ENCODE results near the gene ADAP2. TPM values are rescaled to one million over a fixed set of nuclear protein-coding genes. Genes with fewer than 3 reads are reported as not detected.

The ADAP2 gene
- total and polyA plus RNA-seq, 7 experiments from 2014 or later, result 2.6 to 18.9 (median 4.9) TPM; not detected in 2

DNA sequence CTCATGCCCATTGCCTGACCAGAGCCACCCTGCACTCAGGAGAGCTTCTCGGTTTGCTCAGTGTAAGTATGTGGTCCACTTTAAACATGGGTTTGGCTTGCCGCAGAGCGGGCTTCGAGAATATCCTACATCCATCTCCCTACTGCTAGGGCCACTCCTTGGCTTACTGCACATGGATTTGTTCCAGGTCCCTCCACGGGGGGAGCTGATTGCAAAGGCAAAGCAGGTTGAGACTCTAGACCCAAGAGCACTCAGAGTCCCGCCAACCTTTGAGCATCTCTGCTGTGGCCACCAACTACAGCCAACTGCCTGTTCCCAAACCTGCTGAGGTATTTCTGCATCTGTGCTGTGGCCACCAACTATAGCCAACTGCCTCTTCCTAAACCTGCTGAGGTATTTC lies 75.5 kb downstream of the ADAP2 start:
- Histone ChIP-seq H3K9me3 (ENCODE audit: control insufficient read depth in 2 of 3, low read length in 3 of 3) (no peaks in the 10 kb centered on the region), H3K4me1 (ENCODE audit: control insufficient read depth in 2 of 2, insufficient read depth in 2 of 2, low read length in 2 of 2) (no peaks in the 10 kb centered on the region), H3K27me3 (ENCODE audit: control insufficient read depth in 2 of 2, insufficient read depth in 2 of 2, low read length in 2 of 2) (no peaks in the 10 kb centered on the region), H3K36me3 (ENCODE audit: control insufficient read depth in 2 of 3, insufficient read depth in 3 of 3, low read length in 3 of 3) (peaks cover 0 to 7% (median 6%) of the 10 kb centered on the region in 3 experiments), H3K4me3 (ENCODE audit: low read length) (no peak overlapping the region), H3K27ac (ENCODE audit: low read depth, low read length) (no peak overlapping the region)
- ChIA-PET CTCF (no interaction called here), POLR2A (interaction anchor here (1.6 kb wide), 1 partner anchor 11 kb away, joined by 4 read pairs; no protein-coding TSS in a partner anchor)
- ATAC-seq (no peak), DNase-seq (no peak)
- intact Hi-C loops (cut with micrococcal nuclease), result no loop called here
- Mint-ChIP-seq H3K4me1 (peaks cover 0 to 2% (median 0%) of the 10 kb centered on the region in 7 donors), H3K9me3 (no peaks in the 10 kb centered on the region), H3K27ac (no peak overlapping the region), H3K27me3 (no peaks in the 10 kb centered on the region), H3K36me3 (peaks cover 0 to 23% (median 8%) of the 10 kb centered on the region in 5 donors), H3K4me3 (no peak overlapping the region)

DNA sequence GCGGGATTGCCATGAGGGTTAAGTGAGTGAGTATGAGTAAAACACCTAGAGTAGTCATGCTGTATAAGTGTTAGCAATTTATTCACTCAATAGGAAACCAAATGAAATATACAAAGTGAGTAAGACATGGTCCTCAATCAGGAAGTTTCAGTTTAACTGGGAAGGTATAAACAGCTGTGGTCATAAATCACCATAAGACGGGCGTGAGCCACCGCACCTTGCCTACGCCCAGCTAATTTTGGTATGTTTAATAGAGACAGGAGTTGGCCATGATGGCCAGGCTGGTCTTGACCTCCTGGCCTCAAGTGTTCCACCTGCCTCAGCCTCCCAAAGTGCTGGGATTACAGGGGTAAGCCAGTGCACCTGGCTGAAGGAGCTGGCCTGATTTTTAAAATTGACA lies 76.1 kb downstream of the ADAP2 start:
- Mint-ChIP-seq H3K9me3 (no peaks in the 10 kb centered on the region), H3K4me1 (peaks cover 0 to 2% (median 0%) of the 10 kb centered on the region in 7 donors), H3K27me3 (no peaks in the 10 kb centered on the region), H3K4me3 (no peak overlapping the region), H3K27ac (no peak overlapping the region), H3K36me3 (peaks cover 0 to 23% (median 8%) of the 10 kb centered on the region in 5 donors)
- no peaks in the 10 kb centered on the region for H3K4me1 ChIP-seq (ENCODE audit: control insufficient read depth in 2 of 2, insufficient read depth in 2 of 2, low read length in 2 of 2)
- H3K27ac ChIP-seq (ENCODE audit: low read depth, low read length), result no peak overlapping the region
- no peak for ATAC-seq
- no peaks in the 10 kb centered on the region for H3K9me3 ChIP-seq (ENCODE audit: control insufficient read depth in 2 of 3, low read length in 3 of 3)
- POLR2A ChIA-PET, result interaction anchor here (1.6 kb wide), 1 partner anchor 11 kb away, joined by 4 read pairs; no protein-coding TSS in a partner anchor
- H3K36me3 ChIP-seq (ENCODE audit: control insufficient read depth in 2 of 3, insufficient read depth in 3 of 3, low read length in 3 of 3), result peaks cover 0 to 7% (median 6%) of the 10 kb centered on the region in 3 experiments
- CTCF ChIA-PET, result no interaction called here
- no peaks in the 10 kb centered on the region for H3K27me3 ChIP-seq (ENCODE audit: control insufficient read depth in 2 of 2, insufficient read depth in 2 of 2, low read length in 2 of 2)
- intact Hi-C loops (cut with micrococcal nuclease), result no loop called here
- no peak overlapping the region for H3K4me3 ChIP-seq (ENCODE audit: low read length)
- no peak for DNase-seq

- Mint-ChIP-seq H3K4me3 (no peak overlapping the region), H3K27ac (no peak overlapping the region), H3K27me3 (no peaks in the 10 kb centered on the region), H3K4me1 (peaks cover 0 to 4% (median 0%) of the 10 kb centered on the region in 7 donors), H3K9me3 (peaks cover 0 to 3% (median 0%) of the 10 kb centered on the region in 11 donors), H3K36me3 (peaks cover 5 to 19% (median 11%) of the 10 kb centered on the region in 5 donors)
- no peak for ATAC-seq
- DNase-seq, result no peak
- CTCF ChIA-PET, result no interaction called here
- intact Hi-C loops (cut with micrococcal nuclease), result no loop called here
- Histone ChIP-seq H3K4me1 (ENCODE audit: control insufficient read depth in 2 of 2, insufficient read depth in 2 of 2, low read length in 2 of 2) (no peaks in the 10 kb centered on the region), H3K4me3 (ENCODE audit: low read length) (no peak overlapping the region), H3K27me3 (ENCODE audit: control insufficient read depth in 2 of 2, insufficient read depth in 2 of 2, low read length in 2 of 2) (no peaks in the 10 kb centered on the region), H3K9me3 (ENCODE audit: control insufficient read depth in 2 of 3, low read length in 3 of 3) (no peaks in the 10 kb centered on the region), H3K36me3 (ENCODE audit: control insufficient read depth in 2 of 3, insufficient read depth in 3 of 3, low read length in 3 of 3) (peaks cover 0 to 6% (median 3%) of the 10 kb centered on the region in 3 experiments), H3K27ac (ENCODE audit: low read depth, low read length) (no peak overlapping the region)
- POLR2A ChIA-PET, result interaction anchor here (0.7 kb wide), 1 partner anchor 77 kb away, joined by 4 read pairs; no protein-coding TSS in a partner anchor
These were observed 80.3 kb downstream of the ADAP2 start for GRCh38 chr17:31002047-31002446.

DNA sequence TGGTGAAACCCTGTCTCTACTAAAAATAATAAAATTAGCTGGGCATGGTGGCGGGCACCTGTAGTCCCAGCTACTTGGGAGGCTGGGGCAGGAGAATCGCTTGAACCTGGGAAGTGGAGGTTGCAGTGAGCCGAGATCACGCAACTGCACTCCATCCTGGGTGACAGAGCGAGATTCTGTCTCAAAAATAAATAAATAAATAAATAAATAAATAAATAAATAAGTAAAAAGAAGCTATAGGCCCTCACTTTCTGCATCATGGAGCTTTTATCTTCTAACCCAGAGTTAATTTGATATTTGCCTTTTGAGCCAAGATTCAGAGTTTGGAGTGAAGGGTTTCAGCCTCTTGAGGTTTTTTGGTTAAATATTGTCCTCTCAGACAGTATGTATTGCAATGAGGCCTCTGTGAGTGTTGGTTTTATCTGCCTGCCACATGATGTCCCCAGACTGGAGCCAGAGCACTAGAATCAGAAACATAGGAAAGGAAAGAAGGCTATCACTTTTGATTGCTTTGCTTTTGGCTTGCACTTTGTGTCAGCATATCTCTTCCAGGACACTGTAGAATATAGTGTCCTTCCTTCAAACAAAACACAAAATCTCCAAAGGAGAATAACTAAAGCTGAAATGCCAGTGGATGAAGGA lies 81.6 kb downstream of the ADAP2 start:
- no peak for ATAC-seq
- Mint-ChIP-seq H3K36me3 (peaks cover 0 to 14% (median 9%) of the 10 kb centered on the region in 5 donors), H3K4me1 (peaks cover 6 to 14% (median 9%) of the 10 kb centered on the region in 7 donors), H3K9me3 (peaks cover 0 to 3% (median 0%) of the 10 kb centered on the region in 11 donors), H3K4me3 (no peak overlapping the region), H3K27ac (no peak overlapping the region), H3K27me3 (peaks cover 0 to 9% (median 0%) of the 10 kb centered on the region in 5 donors)
- intact Hi-C loops (cut with micrococcal nuclease), result no loop called here
- ChIA-PET POLR2A (no interaction called here), CTCF (no interaction called here)
- Histone ChIP-seq H3K4me3 (ENCODE audit: low read length) (no peak overlapping the region), H3K4me1 (ENCODE audit: control insufficient read depth in 2 of 2, insufficient read depth in 2 of 2, low read length in 2 of 2) (peaks cover 0 to 8% of the 10 kb centered on the region in 2 donors), H3K9me3 (ENCODE audit: control insufficient read depth in 2 of 3, low read length in 3 of 3) (no peaks in the 10 kb centered on the region), H3K27me3 (ENCODE audit: control insufficient read depth in 2 of 2, insufficient read depth in 2 of 2, low read length in 2 of 2) (no peaks in the 10 kb centered on the region), H3K27ac (ENCODE audit: low read depth, low read length) (no peak overlapping the region), H3K36me3 (ENCODE audit: control insufficient read depth in 2 of 3, insufficient read depth in 3 of 3, low read length in 3 of 3) (peaks cover 0 to 3% (median 0%) of the 10 kb centered on the region in 3 experiments)
- no peak for DNase-seq

- Mint-ChIP-seq H3K4me3 (no peak overlapping the region), H3K27ac (no peak overlapping the region), H3K9me3 (peaks cover 0 to 3% (median 0%) of the 10 kb centered on the region in 11 donors), H3K27me3 (peaks cover 0 to 13% (median 0%) of the 10 kb centered on the region in 5 donors), H3K4me1 (peaks cover 6 to 20% (median 10%) of the 10 kb centered on the region in 7 donors), H3K36me3 (peaks cover 0 to 11% (median 9%) of the 10 kb centered on the region in 5 donors)
- Histone ChIP-seq H3K27me3 (ENCODE audit: control insufficient read depth in 2 of 2, insufficient read depth in 2 of 2, low read length in 2 of 2) (no peaks in the 10 kb centered on the region), H3K36me3 (ENCODE audit: control insufficient read depth in 2 of 3, insufficient read depth in 3 of 3, low read length in 3 of 3) (no peaks in the 10 kb centered on the region), H3K4me1 (ENCODE audit: control insufficient read depth in 2 of 2, insufficient read depth in 2 of 2, low read length in 2 of 2) (peaks cover 0 to 9% of the 10 kb centered on the region in 2 donors), H3K27ac (ENCODE audit: low read depth, low read length) (no peak overlapping the region), H3K9me3 (ENCODE audit: control insufficient read depth in 2 of 3, low read length in 3 of 3) (no peaks in the 10 kb centered on the region), H3K4me3 (ENCODE audit: low read length) (no peak overlapping the region)
- ChIA-PET POLR2A (no interaction called here), CTCF (interaction anchor here (0.6 kb wide), 1 partner anchor 36 kb away, joined by 3 read pairs; no protein-coding TSS in a partner anchor)
- ATAC-seq, result no peak
- DNase-seq, result no peak
- intact Hi-C loops (cut with micrococcal nuclease), result no loop called here
These were observed 82.4 kb downstream of the ADAP2 start for GRCh38 chr17:31004160-31004559.

- H3K4me3 ChIP-seq (ENCODE audit: low read length), result peak overlapping the region; percentile 75
- H3K27ac ChIP-seq (ENCODE audit: low read depth, low read length), result peak overlapping the region; percentile 61
- peak in 1 of 9 donors; percentile 4 for DNase-seq
- Mint-ChIP-seq H3K4me1 (peaks cover 8 to 23% (median 18%) of the 10 kb centered on the region in 7 donors), H3K9me3 (peaks cover 0 to 3% (median 0%) of the 10 kb centered on the region in 11 donors), H3K27me3 (peaks cover 0 to 31% (median 0%) of the 10 kb centered on the region in 5 donors), H3K27ac (peak overlapping the region in 8 of 9 donors; percentile 21 to 94 (median 64)), H3K4me3 (peak overlapping the region; percentile 86 to 97 (median 92)), H3K36me3 (peaks cover 0 to 9% (median 3%) of the 10 kb centered on the region in 5 donors)
- CTCF ChIA-PET, result interaction anchor here (0.6 to 1.1 kb wide), 2 partner anchors 202 to 531 kb away, joined by 3 to 6 read pairs; no protein-coding TSS in a partner anchor
- H3K4me1 ChIP-seq (ENCODE audit: control insufficient read depth in 2 of 2, insufficient read depth in 2 of 2, low read length in 2 of 2), result peaks cover 0 to 9% of the 10 kb centered on the region in 2 donors
- POLR2A ChIA-PET, result interaction anchor here (0.6 to 2.1 kb wide), 4 partner anchors 10 to 33 kb away, joined by 3 to 4 read pairs (median 4); no protein-coding TSS in a partner anchor
- no peaks in the 10 kb centered on the region for H3K36me3 ChIP-seq (ENCODE audit: control insufficient read depth in 2 of 3, insufficient read depth in 3 of 3, low read length in 3 of 3)
- no peak for ATAC-seq
- intact Hi-C loops (cut with micrococcal nuclease), result loop anchor here in 1 of 2 donors (2.0 to 5.0 kb wide), 3 partner anchors 37 to 499 kb away; partner anchors contain the start of genes EVI2A and RNF135
- no peaks in the 10 kb centered on the region for H3K27me3 ChIP-seq (ENCODE audit: control insufficient read depth in 2 of 2, insufficient read depth in 2 of 2, low read length in 2 of 2)
- H3K9me3 ChIP-seq (ENCODE audit: control insufficient read depth in 2 of 3, low read length in 3 of 3), result no peaks in the 10 kb centered on the region
These were observed 86.1 kb downstream of the ADAP2 start for GRCh38 chr17:31007695-31008373.

Measured in naive thymus-derived CD4-positive, alpha-beta T cell (primary cell).